Activated T-cell treated with anti-CD3 and anti-CD28 coated beads, Interleukin-2, amount 50 U/mL, for 4 hours (primary cell): Measurements from ENCODE around the gene DIPK1B. TPM values are rescaled to one million over a fixed set of nuclear protein-coding genes. Genes with fewer than 3 reads are reported as not detected.
A peak's percentile ranks its signal among the peaks of the same experiment; 100 is the strongest.
"Not testable (repeated sequence)": the region's sequence is repeated elsewhere in the genome, so short reads cannot be mapped to it uniquely, and the experiment has no call there.

Source experiments
- ATAC-seq, 2 donors: fragments of 200-7000 bp; cut with Tn5 transposase; one replicate each; pipeline ENCODE4 v1.10.0; 2021
- DNase-seq: peaks from one replicate; pipeline ENCODE4 v3.0.0-alpha.2; 2020
- H3K27me3 Mint-ChIP-seq: one replicate; pipeline ENCODE4 v1.8.0; 2021; ENCODE audit warnings: low read depth, mixed read lengths
- H3K36me3 Mint-ChIP-seq: one replicate; pipeline ENCODE4 v1.8.0; 2022; ENCODE audit warnings: mixed read lengths; ENCODE audit not compliant: insufficient read depth
- H3K4me1 Mint-ChIP-seq: one replicate; pipeline ENCODE4 v1.8.0; 2021; ENCODE audit warnings: low read depth, mixed read lengths
- H3K4me3 Mint-ChIP-seq: one replicate; pipeline ENCODE4 v1.8.0; 2021; ENCODE audit warnings: mild to moderate bottlenecking, moderate library complexity, mixed read lengths
- H3K9me3 Mint-ChIP-seq: one replicate; pipeline ENCODE4 v1.8.0; 2021; ENCODE audit warnings: mixed read lengths
- total RNA-seq, 3 donors: library from RNA; stranded (reverse); gene quantifications; one replicate each; pipeline ENCODE4 v1.2.1, GENCODE V29; 2021

The DIPK1B gene
- total RNA-seq, 3 donors from 2014 or later, result 0.16 to 0.18 TPM; not detected in 1

DNA sequence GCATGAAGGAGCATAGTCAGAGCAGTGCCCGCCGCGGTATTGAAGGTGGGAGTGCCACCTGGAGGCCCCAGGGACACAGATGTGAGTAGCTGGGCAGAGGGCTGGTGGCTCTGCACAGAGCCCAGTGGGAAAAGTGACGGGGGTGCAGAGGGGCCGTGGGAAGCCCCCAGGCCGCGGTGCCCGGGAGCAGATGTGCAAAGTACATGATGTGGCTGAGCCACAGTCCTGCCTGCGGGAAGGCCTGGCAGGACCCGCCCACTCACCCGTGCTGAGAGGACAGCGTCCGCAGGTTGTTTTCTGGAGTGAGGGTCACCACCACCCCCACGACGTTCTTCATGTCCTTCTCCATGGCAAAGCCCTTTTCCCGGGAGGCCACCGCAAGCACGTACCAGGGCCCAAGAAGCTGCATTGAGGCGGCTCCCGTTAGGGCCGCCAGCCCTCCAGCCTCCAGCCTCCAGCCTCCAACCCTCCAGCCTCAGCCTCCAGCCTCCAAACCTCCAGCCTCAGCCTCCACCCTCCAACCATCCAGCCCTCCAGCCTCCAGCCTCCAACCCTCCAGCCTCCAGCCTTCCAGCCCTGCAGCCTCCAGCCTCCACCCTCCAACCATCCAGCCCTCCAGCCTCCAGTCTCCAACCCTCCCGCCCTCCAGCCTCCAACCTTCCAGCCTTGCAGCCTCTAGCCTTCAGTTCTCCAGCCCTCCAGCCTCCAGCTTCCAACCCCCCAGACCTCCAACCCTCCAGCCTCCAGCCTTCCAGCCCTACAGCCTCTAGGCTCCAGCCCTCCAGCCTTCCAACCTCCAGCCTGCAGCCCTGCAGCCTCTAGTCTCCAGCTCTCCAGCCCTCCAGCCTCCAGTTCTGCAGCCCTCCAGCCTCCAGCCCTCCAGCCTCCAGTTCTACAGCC is 35.0 kb downstream of the DIPK1B start:
- Mint-ChIP-seq H3K9me3 (peaks cover 9% of the 10 kb centered on the region), H3K36me3 (no peaks in the 10 kb centered on the region), H3K27me3 (peaks cover 5% of the 10 kb centered on the region), H3K4me1 (no peaks in the 10 kb centered on the region), H3K4me3 (no peak overlapping the region)
- ATAC-seq, result no peak
- no peak for DNase-seq

GRCh38 chr9:136748201-136748600 is 35.8 kb downstream of the DIPK1B start, which contains the start of gene LCN6:
Gene LCN6 (minus strand): TSS chr9:136748525. CDS start chr9:136748483, 42 bp downstream.
- Mint-ChIP-seq H3K27me3 (peaks cover 5% of the 10 kb centered on the region), H3K36me3 (no peaks in the 10 kb centered on the region), H3K4me1 (no peaks in the 10 kb centered on the region), H3K9me3 (peaks cover 14% of the 10 kb centered on the region), H3K4me3 (no peak within 1 kb of the TSS)
- ATAC-seq (peak in 1 of 2 donors; percentile 16), DNase-seq (no peak)

- peaks cover 14% of the 10 kb centered on the region for H3K9me3 Mint-ChIP-seq
- no peaks in the 10 kb centered on the region for H3K36me3 Mint-ChIP-seq
- ATAC-seq (no peak), DNase-seq (no peak)
- H3K27me3 Mint-ChIP-seq, result peaks cover 3% of the 10 kb centered on the region
- no peaks in the 10 kb centered on the region for H3K4me1 Mint-ChIP-seq
- H3K4me3 Mint-ChIP-seq, result no peak overlapping the region
Observed at GRCh38 chr9:136748666-136749611, 36.6 kb downstream of the DIPK1B start.

DNA sequence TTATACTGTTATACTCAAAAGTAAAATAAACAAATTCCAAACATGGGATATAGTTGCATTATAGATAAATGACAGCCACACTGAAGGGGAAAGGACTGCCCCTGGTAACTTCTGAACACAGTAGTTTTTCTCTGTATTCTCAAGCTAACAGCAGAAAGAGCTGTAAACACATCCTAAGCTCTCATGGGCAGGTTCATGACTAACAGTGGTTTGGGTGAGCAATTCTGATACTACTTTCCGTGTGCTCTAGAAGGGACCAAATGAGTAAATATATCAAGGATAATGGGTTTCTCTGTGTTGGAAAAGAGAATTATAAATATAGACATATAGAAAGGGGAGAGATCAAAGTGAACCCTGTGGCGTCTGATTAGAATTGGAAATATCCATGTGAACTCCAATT is 38.2 kb downstream of the DIPK1B start:
- H3K4me3 Mint-ChIP-seq, result no peak overlapping the region
- ATAC-seq (peak; percentile 75 to 78), DNase-seq (no peak)
- peaks cover 3% of the 10 kb centered on the region for H3K27me3 Mint-ChIP-seq
- H3K4me1 Mint-ChIP-seq, result no peaks in the 10 kb centered on the region
- peaks cover 14% of the 10 kb centered on the region for H3K9me3 Mint-ChIP-seq
- H3K36me3 Mint-ChIP-seq, result no peaks in the 10 kb centered on the region

- DNase-seq, result no peak
- no peaks in the 10 kb centered on the region for H3K36me3 Mint-ChIP-seq
- no peaks in the 10 kb centered on the region for H3K4me1 Mint-ChIP-seq
- H3K4me3 Mint-ChIP-seq, result no peak overlapping the region
- no peak for ATAC-seq
- peaks cover 5% of the 10 kb centered on the region for H3K27me3 Mint-ChIP-seq
- peaks cover 14% of the 10 kb centered on the region for H3K9me3 Mint-ChIP-seq
Observed at GRCh38 chr9:136751244-136751643, 38.9 kb downstream of the DIPK1B start.

GRCh38 chr9:136751814-136752213 is 39.4 kb downstream of the DIPK1B start:
- Mint-ChIP-seq H3K36me3 (no peaks in the 10 kb centered on the region), H3K4me3 (no peak overlapping the region), H3K27me3 (peaks cover 6% of the 10 kb centered on the region), H3K4me1 (no peaks in the 10 kb centered on the region), H3K9me3 (peaks cover 14% of the 10 kb centered on the region)
- DNase-seq, result no peak
- no peak for ATAC-seq

- ATAC-seq (no peak), DNase-seq (no peak)
- Mint-ChIP-seq H3K27me3 (peaks cover 6% of the 10 kb centered on the region), H3K4me1 (no peaks in the 10 kb centered on the region), H3K36me3 (no peaks in the 10 kb centered on the region), H3K9me3 (peaks cover 14% of the 10 kb centered on the region), H3K4me3 (no peak overlapping the region)
Observed at GRCh38 chr9:136753371-136754058, 41.1 kb downstream of the DIPK1B start.

- H3K36me3 Mint-ChIP-seq, result no peaks in the 10 kb centered on the region
- H3K9me3 Mint-ChIP-seq, result peaks cover 14% of the 10 kb centered on the region
- H3K4me3 Mint-ChIP-seq, result no peak overlapping the region
- H3K4me1 Mint-ChIP-seq, result no peaks in the 10 kb centered on the region
- no peak for DNase-seq
- peaks cover 4% of the 10 kb centered on the region for H3K27me3 Mint-ChIP-seq
- ATAC-seq, result no peak
Observed at GRCh38 chr9:136754059-136754572, 41.7 kb downstream of the DIPK1B start.

- no peaks in the 10 kb centered on the region for H3K36me3 Mint-ChIP-seq
- peaks cover 14% of the 10 kb centered on the region for H3K9me3 Mint-ChIP-seq
- H3K4me3 Mint-ChIP-seq, result no peak overlapping the region
- DNase-seq (no peak), ATAC-seq (no peak)
- no peaks in the 10 kb centered on the region for H3K4me1 Mint-ChIP-seq
- H3K27me3 Mint-ChIP-seq, result peaks cover 4% of the 10 kb centered on the region
Observed at GRCh38 chr9:136754626-136755301, 42.4 kb downstream of the DIPK1B start.

- not testable (repeated sequence) for H3K36me3 Mint-ChIP-seq, DNase-seq, ATAC-seq, H3K27me3 Mint-ChIP-seq, H3K4me3 Mint-ChIP-seq, H3K4me1 Mint-ChIP-seq
- peaks cover 14% of the 10 kb centered on the region for H3K9me3 Mint-ChIP-seq
Observed at GRCh38 chr9:136755302-136756133, 43.1 kb downstream of the DIPK1B start.

GRCh38 chr9:136756134-136756438 is 43.7 kb downstream of the DIPK1B start:
- ATAC-seq (no peak), DNase-seq (no peak)
- H3K4me1 Mint-ChIP-seq, result no peaks in the 10 kb centered on the region
- peaks cover 14% of the 10 kb centered on the region for H3K9me3 Mint-ChIP-seq
- H3K4me3 Mint-ChIP-seq, result no peak overlapping the region
- no peaks in the 10 kb centered on the region for H3K36me3 Mint-ChIP-seq
- H3K27me3 Mint-ChIP-seq, result peaks cover 9% of the 10 kb centered on the region

GRCh38 chr9:136756836-136757235 is 44.5 kb downstream of the DIPK1B start:
- no peaks in the 10 kb centered on the region for H3K4me1 Mint-ChIP-seq
- peaks cover 14% of the 10 kb centered on the region for H3K27me3 Mint-ChIP-seq
- H3K9me3 Mint-ChIP-seq, result peaks cover 11% of the 10 kb centered on the region
- DNase-seq, result no peak
- H3K4me3 Mint-ChIP-seq, result no peak overlapping the region
- ATAC-seq, result no peak
- no peaks in the 10 kb centered on the region for H3K36me3 Mint-ChIP-seq

GRCh38 chr9:136757328-136757727 is 45.0 kb downstream of the DIPK1B start:
- H3K36me3 Mint-ChIP-seq, result no peaks in the 10 kb centered on the region
- no peak for DNase-seq
- no peaks in the 10 kb centered on the region for H3K4me1 Mint-ChIP-seq
- no peak overlapping the region for H3K4me3 Mint-ChIP-seq
- peaks cover 6% of the 10 kb centered on the region for H3K9me3 Mint-ChIP-seq
- no peak for ATAC-seq
- H3K27me3 Mint-ChIP-seq, result peaks cover 16% of the 10 kb centered on the region
